Astrocyte of the hippocampus (primary cell): ENCODE results near the gene APOBEC3G.
"Not testable (repeated sequence)": the region's sequence is repeated elsewhere in the genome, so short reads cannot be mapped to it uniquely, and the experiment has no call there.

Experiments
- DNase-seq: peaks from one replicate; pipeline ENCODE4 v3.0.0; 2011; ENCODE audit warnings: low read depth, low spot score

The APOBEC3G gene

DNA sequence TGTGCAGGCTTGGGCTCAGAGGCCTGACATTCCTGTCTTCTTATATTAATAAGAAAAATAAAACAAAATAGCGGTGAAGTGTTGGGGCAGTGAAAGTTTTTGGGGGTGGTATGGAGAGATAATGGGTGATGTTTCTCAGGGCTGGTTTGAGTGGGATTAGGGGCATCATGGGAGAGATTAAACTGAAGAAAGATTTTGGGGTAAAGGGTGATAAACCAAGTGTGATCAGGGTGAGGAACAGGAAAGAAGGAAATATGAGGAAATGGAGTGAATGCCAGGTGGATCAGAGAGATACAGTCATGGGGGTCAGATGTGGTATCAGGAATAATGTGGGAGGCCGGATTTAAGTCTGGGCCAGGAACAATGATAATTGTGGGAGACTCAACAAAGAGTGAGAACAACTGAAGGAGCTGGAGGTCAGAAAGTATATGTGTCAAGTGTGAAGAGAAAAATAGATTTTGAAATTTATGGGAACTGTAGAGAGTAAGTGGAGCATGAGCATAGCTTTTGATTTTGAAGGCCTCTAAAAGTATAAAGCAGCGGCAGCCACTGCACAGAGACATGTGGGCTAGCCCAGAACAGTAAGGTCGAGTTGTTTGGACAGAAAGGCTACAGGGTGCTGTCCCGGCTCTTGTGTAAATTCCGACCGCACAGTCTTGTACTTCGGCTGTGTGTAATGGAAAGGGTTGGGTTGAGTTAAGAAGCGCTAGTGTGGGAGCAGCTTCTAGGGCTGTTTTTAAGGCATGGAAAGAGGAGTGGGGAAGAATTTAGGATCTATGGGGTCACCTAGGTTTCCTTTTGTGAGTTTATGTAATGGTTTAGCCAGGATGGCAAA lies 10.4 kb upstream of the APOBEC3G start:
- not testable (repeated sequence) for DNase-seq

DNA sequence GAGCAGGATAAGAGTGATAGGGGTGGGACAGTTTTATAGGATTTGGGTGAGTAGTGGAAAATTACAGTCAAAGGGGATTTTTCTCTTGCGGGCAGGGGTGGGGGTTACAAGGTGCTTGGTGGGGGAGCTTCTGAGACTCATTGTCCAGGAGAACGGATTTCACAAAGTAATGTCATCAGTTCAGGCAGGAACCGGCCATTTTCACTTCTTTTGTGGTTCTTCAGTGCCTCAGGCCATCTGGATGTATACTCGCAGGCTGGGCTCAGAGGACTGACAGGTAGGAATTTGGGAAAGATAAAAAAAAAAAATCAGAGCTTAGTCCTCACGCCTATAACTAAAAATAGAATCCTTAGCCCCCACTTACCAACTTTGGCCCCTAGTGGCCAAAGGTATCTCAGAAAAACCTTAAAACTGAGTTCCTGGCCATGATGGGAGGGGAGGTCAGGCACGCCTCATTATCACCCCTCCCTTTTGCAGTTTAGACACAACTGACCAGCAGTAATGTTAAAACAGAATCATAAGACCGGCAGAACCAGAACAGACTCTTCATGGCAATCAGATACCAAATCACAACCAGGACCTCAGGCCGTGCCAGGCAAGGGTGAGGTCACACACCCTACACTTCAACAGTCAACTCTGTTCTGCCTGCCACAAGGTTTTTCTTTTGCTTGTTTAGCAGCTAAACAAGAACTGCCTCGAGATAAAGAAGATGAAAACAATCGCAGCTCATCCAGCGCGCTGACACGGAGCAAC lies 8.9 kb upstream of the APOBEC3G start:
- DNase-seq, result no peak

DNA sequence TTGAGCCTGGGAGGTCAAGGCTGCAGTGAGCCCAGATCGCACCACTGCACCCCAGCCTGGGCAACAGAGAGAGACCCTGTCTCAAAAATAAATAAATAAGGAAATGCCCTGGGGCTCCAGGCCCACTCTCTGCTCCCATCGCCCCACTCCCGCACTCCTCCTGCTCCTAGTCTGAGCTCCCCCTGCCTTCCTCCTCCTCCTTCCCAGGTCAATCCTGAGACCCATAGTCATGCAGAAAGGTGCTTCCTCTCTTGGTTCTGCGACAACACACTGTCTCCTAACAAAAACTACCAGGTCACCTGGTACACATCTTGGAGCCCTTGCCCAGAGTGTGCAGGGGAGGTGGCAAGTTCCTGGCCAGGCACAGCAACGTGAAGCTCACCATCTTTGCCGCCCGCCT lies 6.9 kb upstream of the APOBEC3G start:
- DNase-seq, result no peak

DNA sequence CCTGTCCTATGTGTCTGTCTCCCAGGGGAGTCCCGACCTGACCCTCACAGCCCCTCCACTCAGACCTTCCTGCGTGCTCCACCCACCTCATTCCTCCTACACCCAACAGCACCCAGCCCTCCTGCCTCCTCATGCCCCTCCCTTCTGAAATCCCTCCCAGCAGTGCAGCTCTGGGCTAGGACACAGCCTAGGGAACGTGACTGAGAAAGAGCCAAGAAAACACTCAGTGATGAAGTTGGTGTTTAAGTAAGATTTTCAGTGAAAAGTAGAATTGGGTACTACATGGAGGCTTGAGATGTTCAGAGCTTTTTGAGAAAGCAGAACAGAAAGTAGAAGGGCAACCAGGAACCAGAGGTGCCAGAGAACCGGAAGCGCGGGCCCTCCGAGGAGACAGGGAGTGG lies 4.5 kb upstream of the APOBEC3G start:
- not testable (repeated sequence) for DNase-seq

GRCh38 chr22:39073981-39074380 lies 3.1 kb upstream of the APOBEC3G start:
- no peak for DNase-seq

GRCh38 chr22:39076155-39077025 lies 685 bp upstream of the APOBEC3G start:
- not testable (repeated sequence) for DNase-seq

DNA sequence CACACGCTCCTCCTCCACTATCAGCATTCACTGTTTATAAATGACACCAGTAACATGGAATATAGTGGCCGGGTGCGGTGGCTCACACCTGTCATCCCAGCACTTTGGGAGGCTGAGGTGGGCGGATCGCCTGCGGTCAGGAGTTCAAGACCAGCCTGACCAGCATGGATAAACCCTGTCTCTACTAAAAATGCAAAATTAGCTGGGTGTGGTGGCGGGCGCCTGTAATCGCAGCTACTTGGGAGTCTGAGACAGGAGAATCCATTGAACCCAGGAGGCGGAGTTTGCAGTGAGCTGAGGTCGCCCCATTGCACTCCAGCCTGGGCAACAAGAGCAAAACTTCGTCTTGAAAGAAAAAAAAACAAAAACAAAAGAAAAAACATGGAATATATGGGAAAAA lies 837 bp downstream of the APOBEC3G start:
- not testable (repeated sequence) for DNase-seq

- no peak for DNase-seq
Measured at GRCh38 chr22:39078329-39078728, 1.3 kb downstream of the APOBEC3G start.

DNA sequence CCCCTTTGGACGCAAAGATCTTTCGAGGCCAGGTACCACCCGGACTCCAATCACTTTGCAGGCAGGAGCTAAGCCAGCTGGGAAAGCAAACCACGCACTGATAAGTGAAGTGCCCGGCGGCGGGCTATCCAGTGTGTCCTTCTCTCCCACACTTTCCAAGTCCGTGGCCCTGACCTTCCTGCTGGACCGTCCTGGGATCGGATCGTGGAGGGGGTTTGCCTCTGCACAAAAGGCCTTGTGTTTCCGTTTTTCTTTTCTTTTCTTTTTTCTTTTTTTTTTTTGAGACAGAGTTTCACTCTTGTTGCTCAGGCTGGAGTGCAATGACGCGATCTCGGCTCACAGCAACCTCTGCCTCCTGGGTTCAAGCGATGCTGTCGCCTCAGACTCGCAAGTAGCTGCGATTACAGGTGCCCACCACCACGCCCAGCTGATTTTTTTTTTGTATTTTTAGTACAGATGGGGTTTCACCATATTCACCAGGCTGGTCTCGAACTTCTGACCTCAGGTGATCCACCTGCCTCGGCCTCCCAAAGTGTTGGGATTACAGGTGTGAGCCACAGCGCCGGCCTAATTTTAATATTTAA lies 2.1 kb downstream of the APOBEC3G start:
- not testable (repeated sequence) for DNase-seq

- DNase-seq, result no peak
Measured at GRCh38 chr22:39080052-39080762, 3.1 kb downstream of the APOBEC3G start.

- no peak for DNase-seq
Measured at GRCh38 chr22:39081016-39081415, 3.9 kb downstream of the APOBEC3G start.

GRCh38 chr22:39081598-39081997 lies 4.5 kb downstream of the APOBEC3G start:
- no peak for DNase-seq

DNA sequence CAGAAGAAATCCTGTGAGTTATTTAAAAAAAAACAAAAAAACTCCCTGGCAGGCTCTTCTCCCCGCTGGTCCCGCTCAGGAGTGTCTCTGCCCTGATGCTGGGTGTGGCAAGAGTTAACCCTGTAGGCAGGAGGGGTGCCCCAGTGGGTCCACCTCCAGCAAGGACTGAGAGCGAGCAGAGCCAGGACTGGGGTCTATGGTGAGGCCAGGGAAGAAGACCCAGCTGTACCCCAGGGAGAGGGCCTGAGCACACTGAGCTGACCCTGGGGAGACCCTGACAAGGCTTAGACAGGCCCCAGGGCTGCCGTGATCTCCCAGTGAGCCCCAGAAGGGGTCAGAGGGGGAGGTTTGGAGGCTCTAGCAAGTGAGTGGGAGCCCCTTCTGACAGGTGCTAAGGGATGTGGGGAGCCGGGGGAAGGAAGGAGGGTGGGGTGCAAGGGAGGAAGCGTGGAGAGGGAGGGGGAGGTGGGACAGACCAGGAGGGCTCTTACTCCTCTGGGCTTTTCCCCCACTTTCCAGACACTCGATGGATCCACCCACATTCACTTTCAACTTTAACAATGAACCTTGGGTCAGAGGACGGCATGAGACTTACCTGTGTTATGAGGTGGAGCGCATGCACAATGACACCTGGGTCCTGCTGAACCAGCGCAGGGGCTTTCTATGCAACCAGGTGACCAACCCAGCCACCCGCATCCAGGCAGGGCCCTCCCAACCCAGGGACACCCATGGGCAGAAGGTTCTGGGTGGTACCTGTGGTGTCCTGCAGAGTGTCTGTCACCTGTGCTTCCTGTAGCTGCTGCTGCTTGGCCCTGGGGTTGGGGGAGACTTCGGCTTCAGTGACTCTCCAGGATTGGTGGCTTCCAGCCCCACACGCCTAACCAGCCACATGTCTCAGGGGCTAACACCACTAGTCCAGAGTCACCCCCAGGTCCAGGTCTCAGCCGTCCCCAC lies 6.4 kb downstream of the APOBEC3G start:
- no peak for DNase-seq

DNA sequence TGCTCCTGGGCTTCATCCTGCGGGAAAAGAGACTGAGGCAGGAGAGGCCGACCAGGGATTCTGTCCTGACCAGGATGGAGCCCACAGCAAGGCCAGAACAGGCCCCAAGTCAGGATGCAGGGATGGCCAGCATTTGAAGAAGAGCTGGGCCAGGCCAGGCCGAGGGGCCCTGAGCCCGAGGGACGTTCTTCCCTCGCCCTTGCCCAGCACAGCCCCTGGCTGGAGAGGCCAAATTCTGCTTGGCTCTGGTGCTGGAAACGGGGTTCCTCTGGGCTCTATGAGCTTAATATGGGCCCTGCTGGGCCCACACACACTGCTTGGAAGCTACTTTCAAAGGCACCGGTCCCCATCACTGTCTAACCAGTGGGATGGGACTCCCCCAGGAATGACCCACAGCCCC lies 7.6 kb downstream of the APOBEC3G start:
- DNase-seq, result no peak

GRCh38 chr22:39087098-39087497 lies 10.0 kb downstream of the APOBEC3G start:
- no peak for DNase-seq

- DNase-seq, result no peak
Measured at GRCh38 chr22:39087881-39088684, 11.0 kb downstream of the APOBEC3G start.

- DNase-seq, result no peak
Measured at GRCh38 chr22:39088685-39089032, 11.6 kb downstream of the APOBEC3G start.

GRCh38 chr22:39089928-39090327 lies 12.9 kb downstream of the APOBEC3G start:
- no peak for DNase-seq
